Activated naive CD4-positive, alpha-beta T cell treated with anti-CD3 and anti-CD28 coated beads, Interleukin-2, amount 50 U/mL, for 16 hours (primary cell): ENCODE results near the gene HSPBP1.

Experiments
- DNase-seq: peaks from one replicate; pipeline ENCODE4 v3.0.0-alpha.2; 2020

Gene HSPBP1

DNA sequence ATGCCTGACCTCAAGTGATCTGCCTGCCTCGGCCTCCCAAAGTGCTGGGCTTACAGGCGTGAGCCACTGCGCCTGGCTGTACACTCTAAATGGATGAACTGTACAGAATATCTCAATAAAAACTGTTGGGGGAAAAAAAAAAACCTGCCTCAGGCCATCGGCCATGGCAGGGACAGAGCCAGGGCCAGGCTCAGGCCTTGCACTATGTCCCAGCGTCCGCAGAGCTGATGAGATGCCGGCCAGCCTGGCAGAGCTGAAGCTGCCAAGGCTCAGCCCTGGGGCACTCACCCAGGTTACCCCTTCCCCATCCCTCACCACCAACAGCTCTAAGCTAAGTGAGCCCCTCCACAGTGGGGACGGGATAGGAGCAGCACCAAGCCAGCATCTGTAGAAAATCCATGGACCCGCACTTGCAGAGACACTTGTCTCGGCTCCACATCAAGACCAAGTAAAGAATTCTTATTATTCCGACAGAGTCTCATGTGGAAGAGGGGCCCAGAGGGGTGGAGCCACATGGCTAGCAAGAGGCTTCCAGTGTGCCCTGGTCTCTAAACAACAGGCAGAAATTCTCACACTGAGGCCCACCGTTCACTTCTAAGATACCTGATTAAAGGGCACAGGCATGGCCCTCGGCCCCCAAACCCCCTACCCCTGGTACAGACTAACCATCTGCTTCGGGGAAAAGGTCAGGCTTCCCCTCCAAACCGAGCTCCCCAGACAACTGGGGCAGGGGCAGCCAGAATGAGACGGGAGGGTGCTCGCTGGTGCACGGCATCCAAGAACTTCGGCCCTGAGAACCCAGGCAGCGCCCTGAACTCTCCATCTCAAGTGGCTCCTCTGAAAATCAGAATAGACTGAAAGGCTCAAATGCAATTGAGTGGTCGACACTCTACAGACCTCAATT, 26.9 kb downstream of the HSPBP1 start:
- no peak for DNase-seq

DNA sequence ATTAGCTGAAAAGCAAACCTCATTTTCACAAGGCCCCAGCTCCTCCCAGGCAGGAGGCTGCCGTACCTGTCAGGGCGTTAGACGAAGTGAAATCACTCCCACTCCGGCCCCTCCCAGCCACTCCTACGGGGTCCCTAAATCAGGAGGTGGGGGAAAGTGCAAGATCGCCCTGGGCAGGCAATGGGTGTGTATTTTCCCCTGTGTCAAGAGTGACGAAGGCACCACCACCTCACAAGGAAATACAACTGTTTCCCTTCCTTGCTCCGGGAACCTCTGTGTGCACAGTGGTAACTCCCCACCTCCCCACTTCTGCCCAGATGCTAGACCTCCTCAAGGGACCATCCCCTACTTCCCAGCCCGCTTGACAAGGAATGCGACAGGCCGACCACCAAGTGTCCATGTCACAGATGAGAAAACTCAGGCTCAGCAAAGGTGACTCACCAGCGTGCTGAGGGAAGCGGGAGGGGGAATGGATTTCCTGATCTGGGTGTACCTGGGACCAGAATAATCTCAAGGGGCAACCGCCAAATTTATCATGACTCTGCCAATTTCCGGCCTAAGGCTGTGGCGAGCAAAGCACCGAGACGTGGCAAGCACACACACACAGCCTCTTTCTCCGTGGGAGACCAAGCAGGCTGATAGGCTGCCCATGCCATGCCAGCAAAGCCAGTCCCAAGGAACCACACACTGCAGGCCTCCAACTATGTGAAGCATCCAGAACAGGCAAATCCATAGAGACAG, 28.4 kb downstream of the HSPBP1 start:
- no peak for DNase-seq

DNA sequence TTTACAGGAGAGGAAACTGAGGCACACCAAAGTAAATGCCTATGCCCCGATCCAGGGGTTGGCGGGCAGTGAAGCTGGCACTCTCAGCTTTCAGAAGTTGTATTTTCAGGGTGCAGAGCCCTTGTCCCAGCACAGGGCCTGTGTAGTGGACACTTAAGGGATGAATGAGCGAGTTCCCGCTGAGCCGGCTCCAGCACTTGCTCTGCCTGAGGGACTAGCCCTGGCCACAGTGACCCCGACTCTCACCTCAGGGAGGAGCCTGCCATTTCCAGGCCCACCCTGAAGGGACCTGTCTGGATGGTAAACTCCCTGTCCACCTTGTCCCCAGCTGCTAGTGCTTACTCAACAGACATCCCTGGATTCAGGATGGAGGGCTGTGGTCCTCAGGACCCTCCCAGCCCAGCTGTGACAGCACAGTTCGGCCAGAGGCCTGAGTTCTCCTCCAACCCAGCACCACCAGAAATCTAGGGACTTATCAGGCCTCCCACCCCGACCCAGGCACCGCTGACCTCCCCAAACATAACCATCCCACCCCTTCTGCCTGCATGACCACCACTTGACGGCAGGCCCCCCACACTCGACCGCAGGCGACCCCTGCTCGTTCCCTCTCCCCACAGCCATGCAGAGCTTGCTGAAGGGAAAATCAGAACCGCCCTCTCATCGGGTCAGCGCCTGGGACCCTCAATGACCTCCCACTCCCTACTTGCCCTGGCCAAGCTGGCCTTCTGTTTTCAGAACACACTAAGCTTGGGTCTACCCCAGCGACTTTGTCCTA, 29.5 kb downstream of the HSPBP1 start:
- no peak for DNase-seq

DNA sequence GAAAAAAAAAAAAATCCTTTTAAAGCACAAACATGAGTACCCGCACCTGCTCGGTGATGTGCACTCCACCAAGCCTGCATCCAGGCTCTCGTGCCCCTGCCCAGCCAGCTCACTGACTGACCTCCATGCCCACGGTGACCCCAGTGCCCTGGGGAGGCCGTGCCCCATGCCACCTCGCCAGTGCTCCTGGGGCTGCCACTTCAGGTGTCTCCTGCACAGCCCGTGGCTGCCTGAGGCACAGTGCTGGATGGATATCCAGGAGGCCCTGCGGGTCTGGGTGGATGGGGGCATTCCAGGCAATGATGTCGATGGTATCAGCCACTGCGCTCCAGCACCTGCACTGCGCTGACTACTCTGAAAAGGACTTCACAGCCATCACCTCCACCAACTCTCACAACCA, 30.1 kb downstream of the HSPBP1 start:
- no peak for DNase-seq

- no peak for DNase-seq
Measured at GRCh38 chr19:55248704-55249103, 31.2 kb downstream of the HSPBP1 start.

DNA sequence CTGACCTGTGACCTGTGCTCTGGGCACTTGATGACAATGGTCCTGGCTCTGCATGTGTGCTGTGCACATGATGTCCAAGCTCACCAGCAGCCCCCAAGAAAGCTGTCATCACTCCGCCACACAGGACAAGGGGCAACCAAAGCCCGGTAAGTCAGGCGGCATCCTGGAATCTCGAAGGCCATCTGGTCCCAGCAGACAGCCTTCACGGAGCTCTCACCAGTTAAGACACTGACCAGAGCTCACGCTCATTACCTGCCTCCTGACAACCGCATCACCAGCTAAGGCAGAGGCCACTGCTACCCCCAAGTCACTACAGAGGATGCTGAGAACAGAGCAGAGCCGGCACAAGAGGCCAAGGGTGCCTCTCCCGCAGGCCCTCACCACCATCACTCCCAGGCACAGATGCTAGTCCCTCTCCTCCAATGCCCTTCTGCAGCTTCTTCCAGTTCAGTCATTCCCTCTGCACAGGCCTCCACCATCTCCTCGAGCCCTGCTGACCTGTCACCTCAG, 31.7 kb downstream of the HSPBP1 start:
- no peak for DNase-seq

- DNase-seq, result no peak
Measured at GRCh38 chr19:55247621-55248099, 32.2 kb downstream of the HSPBP1 start.

DNA sequence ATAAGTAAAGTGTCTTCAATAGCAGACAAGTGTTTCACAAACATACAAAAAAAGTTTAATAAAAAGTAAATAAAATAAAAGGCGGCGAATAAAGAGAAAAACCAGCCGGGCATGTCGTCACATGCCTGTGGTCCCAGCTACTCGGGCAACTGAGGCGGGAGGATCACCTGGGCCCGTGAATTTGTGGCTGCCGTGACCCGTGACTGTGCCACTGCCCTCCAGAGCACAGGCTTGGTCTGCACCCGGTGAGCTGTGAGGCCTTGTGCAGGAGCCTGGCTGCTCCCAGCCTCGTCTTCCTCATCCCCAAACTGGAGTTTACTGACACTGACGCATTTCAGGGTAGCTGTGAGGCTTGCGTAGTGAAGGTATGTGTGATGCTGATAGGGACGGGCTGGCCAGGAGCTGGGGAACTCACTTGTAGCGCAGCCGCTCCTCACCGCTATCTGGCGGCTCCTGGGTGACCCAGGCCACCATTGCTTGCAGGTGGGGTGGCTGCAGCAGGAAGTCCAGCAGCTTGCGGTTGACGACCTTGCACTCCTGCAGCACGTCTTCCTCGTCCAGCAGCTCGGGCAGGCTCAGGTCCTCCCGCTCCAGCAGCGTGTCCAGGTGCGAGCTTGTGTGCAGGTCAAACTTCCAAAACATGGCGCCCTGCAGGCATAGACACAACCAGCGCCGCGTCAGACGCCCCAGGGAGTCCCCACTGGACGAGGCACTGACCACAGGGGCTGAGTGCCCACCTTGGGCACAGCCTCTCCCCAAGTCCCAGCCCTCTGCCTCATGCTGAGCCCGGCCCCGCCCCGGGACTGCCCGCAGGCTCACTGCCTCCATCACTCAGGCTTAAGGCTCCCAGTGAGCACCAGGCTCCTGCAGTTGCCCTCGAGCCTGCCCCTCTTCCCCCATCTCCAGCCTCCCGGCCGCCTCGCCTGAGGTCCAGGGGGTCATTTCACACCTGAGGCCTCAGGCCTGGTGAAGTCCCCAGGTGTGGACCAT, 33.2 kb downstream of the HSPBP1 start:
- DNase-seq, result no peak

DNA sequence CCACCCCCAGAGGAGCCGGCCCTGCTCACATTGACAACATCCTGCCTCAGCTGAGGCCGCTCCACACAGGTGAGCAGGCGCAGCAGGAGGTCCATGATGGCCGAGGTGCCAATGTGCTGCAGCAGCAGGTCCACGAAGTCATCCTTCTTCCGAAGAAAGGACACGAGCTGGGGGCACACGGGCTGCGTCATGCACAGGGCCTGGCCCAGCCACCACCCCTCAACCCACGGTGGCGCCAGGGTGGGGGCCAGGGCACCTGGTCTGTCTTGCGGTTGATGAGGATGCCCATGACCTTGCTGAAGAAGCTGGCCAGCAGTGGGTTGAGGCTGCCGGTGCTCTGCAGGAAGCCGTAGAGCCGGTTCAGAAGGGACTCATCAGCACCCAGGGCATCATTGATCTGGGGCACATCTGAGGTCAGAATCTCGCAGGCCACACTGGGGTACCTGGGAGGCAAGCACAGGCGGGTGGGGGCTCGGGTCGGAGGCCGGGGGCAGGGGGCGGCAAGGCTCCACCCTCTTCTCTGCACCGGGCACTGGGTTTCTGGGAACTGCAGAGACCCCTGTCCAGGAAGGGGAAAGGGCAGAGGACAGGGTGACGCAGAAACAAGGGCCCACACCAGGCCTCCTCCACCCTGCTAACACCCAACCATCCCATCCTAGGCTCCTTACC, 34.5 kb downstream of the HSPBP1 start:
- no peak for DNase-seq

- DNase-seq, result no peak
Measured at GRCh38 chr19:55244004-55244680, 35.8 kb downstream of the HSPBP1 start.

DNA sequence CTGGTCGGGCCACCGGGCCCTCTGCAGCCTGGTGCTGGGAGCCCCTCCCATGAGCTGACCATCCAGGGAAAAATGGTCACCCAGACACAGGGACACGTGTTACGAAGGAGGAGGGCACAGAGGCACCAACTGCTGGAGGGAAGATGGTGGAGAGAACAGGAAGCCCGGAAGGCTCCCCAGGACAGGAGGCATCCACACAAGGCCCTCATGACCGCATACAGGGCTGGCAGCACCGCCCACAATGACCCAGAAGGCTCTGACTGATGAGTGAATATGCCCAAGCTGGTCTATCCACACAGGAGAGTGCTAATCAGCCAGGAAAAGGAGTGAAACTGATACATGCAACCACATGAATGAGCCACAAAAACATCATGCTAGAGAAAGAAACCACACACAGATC, 37.4 kb downstream of the HSPBP1 start:
- DNase-seq, result no peak

DNA sequence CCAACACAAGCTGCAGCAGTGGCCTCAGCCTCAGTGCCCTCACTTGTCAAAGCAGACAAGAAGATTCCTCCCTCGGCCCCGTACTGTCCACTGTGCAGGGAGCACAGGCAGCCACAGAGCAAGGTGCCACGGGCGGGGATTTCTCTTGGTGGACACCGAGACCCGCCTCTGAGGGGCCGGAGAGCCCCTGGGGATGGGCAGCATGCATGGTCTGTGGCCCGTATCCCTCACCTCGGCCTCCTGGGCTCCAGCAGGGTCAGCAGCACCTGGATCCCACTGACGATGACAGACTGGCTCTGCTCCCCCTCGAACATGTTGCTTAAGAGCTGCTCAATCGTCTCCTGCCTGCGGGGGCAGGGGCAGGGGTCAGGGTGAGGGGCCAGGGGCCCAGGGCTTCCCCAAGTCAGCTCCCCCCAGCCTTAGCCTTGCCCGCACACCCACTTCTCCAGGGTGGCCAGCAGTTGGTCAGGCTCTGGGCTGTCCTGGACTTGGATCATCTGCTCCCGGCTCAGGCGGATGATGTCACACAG, 37.9 kb downstream of the HSPBP1 start:
- DNase-seq, result no peak

DNA sequence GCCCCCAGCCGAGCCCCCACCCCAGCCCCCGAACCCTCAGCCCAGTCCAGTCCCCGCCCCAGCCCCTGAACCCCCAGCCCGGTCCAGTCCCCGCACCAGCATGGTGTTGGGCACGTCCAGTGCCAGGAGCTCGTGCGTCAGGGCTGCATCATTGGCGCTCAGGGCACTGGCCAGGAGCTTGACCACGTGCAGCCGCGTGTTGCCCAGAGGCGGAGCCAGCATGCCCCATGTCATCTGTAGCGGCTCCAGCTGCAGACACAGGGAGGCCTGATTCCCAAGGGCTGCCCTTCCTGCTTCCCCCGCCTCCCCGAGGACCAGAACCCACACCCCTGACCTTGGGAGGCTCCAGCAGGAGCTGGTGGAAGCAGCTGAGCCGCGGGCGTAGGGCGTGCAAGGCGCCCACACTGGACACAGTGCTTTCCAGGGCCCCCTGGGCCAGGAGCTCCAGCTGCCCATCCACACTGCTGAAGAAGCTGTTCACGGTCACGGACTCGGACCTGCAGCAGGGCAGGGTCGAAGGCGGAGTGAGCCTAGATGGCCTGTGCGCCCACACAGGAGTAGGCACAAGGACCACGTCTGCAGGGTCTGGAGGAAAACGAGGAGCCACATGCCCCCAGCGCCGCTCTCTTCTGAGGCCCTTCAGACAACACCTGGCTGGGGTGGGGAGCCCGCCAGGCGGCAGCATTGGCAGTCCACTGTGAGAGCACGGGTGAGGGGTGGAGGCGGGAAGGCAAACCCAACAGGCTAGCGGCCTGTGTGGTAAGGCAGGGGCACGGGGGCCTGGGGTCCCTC, 38.6 kb downstream of the HSPBP1 start:
- no peak for DNase-seq

DNA sequence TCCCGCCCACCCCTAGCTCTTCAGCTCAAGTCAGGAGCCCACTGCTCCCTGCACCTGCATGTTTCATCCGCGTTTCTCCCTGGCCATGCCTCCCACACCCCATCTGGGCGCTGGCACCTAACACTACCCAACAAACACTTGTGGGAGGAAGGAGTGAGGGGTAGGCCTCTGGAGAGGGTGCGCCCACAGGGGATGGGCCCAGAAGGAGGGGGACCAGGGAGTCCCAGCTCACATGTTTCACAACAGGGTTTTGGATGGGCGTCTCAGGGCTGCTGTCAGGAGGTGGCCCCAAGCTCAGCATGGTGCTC, 39.2 kb downstream of the HSPBP1 start:
- no peak for DNase-seq

DNA sequence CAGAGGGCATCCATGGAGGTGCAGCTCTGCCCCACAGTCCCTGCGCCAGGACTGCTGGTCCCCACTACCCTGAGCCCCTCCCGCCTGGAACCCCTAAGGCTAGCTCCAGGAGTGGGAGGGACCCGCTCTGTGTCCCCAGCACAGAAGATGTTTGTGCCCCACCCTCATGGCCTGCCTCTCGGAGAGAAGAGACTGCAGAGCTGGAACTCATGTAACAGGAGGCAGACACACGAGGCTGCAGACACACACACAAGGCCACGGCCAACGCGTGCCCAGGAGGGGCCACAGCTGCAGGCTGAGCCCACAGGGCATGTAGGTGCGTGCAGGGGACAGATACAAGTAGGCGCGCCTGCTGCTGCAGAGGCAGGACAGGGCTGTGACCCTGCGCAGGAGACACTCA, 40.9 kb downstream of the HSPBP1 start:
- DNase-seq, result no peak

DNA sequence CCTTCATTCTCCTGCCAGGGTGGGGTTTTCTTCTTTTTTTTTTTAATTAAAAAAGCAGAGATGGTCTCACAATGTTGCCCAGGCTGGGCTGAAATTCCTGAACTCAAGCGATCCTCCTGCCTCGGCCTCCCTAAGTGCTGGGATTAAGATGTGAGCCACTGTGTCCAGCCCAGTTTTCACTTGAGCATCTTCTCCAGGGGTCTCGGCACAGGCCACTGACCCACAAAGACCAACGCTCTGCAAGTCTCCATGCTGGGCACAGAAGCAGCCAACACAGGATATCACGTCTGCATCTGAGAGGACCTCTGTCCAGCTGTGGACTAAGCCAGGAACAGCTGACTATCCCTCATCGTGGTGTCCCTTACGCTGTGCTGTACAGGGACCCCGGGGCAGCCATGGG, 41.9 kb downstream of the HSPBP1 start:
- DNase-seq, result no peak

DNA sequence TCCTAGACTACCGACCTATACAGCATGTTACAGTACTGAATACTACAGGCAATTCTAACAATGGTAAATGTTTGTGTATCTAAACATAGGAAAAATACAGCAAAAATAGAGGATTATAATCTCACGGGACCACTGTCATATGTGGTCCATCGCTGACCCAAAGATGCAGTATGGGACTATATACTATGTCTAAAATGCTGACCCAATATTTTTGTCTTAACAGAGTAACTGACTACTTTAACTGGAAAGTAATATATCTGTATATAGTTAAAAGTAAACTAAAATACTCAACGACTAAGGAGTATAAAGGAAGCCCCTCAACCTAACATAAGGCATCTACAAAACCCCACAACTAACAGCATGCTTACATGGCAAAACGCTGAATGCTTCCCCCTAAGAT, 46.9 kb downstream of the HSPBP1 start:
- DNase-seq, result no peak

- DNase-seq, result no peak
Measured at GRCh38 chr19:55232286-55232602, 47.7 kb downstream of the HSPBP1 start.

DNA sequence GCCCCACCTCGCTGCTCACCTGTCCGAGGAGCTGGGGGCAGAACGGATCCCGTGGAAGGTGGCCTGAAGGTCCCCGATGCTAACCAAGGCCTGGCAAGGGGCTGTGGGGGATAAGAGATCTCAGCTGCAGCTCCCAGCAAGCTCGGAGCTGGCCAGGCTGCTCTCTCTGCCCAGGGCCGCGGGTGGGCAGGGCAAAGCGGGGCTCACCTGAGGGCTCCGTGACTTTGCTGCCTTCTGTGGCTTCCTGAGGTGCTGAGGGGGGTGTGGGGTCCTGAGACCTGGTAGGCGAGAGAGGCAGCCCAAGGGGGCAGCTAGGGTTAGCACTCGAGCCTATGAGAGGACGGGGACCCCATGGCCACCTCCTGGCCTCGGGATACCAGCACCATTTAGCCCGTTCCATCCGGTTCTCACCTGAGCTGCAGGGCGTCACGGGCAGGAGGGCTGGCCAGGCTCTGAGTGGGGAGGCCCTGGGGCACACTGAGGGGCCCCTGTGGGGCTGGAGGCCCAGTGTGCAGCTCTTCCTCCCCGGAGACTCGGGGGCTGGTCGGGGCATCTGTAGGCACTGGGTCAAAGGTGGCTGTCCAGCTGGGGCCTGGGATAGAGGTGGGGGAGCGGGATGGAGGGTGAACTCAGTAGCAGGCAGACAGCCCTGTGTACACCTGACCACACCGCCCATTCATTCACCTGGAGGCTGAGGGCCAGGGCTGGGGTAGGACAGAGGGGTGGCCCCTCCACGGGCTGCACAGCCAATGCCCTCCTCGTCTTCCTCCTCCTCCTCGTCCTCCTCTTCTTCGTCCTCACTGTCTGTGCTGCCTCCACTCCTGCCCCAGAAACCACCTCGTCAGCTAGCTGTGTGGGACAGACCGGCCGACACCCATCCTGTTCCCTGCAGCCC, 48.3 kb downstream of the HSPBP1 start:
- no peak for DNase-seq
